Globus pallidus (tissue), 1 donor: ENCODE data around the gene PER2.
"Not testable (repeated sequence)": the region's sequence is repeated elsewhere in the genome, so short reads cannot be mapped to it uniquely, and the experiment has no call there.

Experiments used
- DNase-seq: peaks from one replicate; pipeline ENCODE4 v3.0.0-alpha.2; 2015; ENCODE audit warnings: low spot score

PER2 gene

GRCh38 chr2:238286551-238286950 lies 1.9 kb downstream of the PER2 start:
- no peak for DNase-seq

- DNase-seq, result no peak
Observed at GRCh38 chr2:238286095-238286494, 2.3 kb downstream of the PER2 start.

DNA sequence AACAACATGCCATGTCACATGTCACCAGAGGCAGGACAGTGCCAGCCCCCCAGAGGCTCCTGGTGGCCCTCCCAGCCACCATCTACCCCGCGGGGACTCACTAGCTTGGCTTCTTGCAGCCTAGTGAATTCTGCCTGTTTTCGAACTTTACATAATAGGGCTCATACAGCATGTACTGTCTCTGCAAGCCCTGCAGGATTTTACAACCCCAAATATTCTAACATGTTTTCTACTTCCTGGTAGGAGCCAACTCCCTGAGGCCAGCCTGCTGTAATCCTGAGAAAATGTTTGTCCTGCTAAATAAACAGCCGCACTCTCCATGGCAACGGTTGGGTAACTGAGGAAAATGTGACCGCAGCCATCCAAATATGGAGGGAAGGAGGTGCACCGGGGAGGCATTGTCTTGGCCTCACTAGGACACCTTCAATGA lies 2.7 kb downstream of the PER2 start:
- DNase-seq, result no peak

- DNase-seq, result no peak
Observed at GRCh38 chr2:238284802-238285515, 3.5 kb downstream of the PER2 start.

GRCh38 chr2:238282861-238283738 lies 5.3 kb downstream of the PER2 start:
- DNase-seq, result no peak

DNA sequence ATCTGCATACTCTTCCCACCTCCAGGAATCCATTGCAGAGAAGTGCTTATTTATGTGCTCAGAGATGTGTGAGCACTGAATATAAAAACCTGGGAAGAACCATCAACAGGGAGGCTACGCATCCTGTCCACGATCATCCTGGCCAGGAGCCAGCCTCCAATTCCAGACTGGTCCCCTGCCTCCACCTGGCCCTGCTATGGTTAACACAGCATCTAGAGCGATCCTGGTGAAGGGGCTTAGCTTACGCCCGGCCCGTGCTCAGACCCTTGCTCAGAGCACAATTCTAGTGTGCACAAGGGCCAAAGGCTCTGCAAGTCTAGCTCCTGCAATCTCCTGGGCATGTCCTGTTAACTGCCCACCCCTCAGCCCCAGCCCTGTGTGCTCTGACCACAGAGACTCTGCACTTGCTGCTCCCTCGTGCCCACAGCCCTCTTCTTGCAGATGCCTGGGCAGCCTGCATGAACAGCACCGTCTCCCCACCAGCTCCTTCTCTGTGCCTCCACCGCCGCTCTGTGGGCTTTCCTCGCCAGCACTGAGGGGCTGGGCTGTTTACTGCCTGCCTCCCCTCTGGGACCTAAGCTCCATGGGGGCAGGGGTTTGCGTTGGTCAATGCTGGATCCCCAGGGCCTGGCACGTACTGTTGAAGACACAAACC lies 6.5 kb downstream of the PER2 start:
- DNase-seq, result no peak

GRCh38 chr2:238280083-238280825 lies 8.2 kb downstream of the PER2 start:
- DNase-seq, result no peak

GRCh38 chr2:238279324-238279682 lies 9.1 kb downstream of the PER2 start:
- DNase-seq, result no peak

DNA sequence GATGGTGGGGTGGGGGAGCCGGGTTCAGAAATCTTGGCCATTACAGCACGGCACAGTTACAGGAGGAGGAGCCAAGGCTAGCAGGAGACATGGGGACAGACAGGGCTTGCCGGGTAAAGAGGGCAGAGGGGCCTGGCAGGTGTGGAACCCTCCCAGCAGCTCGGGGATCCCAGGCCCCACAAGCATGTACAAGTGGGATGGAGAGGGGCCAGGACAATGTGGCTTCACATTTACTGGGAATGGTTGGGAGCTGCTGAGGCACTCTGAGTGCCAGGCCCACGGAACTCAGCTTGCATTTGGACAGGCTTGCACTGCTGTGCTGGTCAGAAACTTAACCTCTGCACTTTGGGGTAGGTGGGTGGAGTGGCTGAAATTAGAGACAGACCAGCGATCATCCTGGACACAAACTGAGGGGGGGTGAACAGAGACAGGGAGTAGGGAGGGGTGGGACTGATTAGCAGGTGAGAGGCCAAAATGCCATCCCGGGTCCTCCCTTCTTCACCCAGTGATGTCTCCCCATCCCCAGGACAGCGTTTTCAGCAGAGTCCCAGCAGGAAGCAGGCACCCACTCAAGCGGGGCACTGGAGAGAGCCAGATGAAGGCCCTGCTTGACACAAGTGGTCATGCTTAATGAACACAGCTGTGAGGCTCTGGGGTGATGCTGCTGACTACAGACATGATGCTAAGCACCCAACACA lies 9.6 kb downstream of the PER2 start:
- no peak for DNase-seq

DNA sequence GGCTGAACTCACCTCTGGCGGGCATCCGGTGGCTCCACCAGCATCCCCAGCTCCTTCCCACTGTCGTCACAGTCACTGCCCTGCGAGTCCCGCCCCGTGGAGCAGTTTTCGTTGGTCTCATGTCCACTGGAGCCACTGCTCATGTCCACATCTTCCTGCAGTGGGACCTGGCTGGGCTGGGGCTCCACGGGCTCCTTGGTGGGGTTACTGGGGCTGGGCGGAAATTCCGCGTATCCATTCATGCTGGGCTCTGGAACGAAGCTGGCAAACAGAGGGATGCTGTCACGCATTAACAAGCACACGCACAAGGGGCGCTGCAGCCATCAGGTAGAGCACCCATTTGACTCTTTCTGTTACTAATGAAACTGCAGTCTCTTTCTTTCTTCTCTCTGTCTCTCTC lies 10.7 kb downstream of the PER2 start:
- DNase-seq, result no peak

- no peak for DNase-seq
Observed at GRCh38 chr2:238274152-238274865, 14.1 kb downstream of the PER2 start.

- DNase-seq, result not testable (repeated sequence)
Observed at GRCh38 chr2:238273433-238273832, 15.0 kb downstream of the PER2 start.

- no peak for DNase-seq
Observed at GRCh38 chr2:238272156-238272555, 16.3 kb downstream of the PER2 start.

- DNase-seq, result not testable (repeated sequence)
Observed at GRCh38 chr2:238271686-238272085, 16.7 kb downstream of the PER2 start.

- DNase-seq, result no peak
Observed at GRCh38 chr2:238271061-238271554, 17.3 kb downstream of the PER2 start.

- DNase-seq, result no peak
Observed at GRCh38 chr2:238270606-238271005, 17.8 kb downstream of the PER2 start.

DNA sequence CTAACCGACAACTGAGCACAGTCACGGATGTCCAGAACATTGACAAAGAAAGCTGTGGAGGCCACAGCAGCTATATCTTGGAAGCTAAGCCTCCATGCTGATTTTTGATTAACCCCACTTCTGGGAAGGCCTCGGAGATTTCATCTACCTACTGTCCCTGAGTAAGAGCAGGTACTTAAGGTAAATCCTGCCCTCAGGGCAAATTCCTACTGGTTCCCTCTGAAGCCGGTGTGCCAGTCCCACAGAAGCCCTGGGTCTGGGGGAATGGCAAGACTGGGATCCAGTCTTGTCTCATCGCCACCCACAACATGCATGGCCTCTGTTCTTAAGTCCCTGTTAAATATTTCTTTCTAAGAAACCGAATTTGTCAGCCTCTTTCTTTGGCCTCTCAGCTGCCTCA lies 18.7 kb downstream of the PER2 start:
- no peak for DNase-seq

DNA sequence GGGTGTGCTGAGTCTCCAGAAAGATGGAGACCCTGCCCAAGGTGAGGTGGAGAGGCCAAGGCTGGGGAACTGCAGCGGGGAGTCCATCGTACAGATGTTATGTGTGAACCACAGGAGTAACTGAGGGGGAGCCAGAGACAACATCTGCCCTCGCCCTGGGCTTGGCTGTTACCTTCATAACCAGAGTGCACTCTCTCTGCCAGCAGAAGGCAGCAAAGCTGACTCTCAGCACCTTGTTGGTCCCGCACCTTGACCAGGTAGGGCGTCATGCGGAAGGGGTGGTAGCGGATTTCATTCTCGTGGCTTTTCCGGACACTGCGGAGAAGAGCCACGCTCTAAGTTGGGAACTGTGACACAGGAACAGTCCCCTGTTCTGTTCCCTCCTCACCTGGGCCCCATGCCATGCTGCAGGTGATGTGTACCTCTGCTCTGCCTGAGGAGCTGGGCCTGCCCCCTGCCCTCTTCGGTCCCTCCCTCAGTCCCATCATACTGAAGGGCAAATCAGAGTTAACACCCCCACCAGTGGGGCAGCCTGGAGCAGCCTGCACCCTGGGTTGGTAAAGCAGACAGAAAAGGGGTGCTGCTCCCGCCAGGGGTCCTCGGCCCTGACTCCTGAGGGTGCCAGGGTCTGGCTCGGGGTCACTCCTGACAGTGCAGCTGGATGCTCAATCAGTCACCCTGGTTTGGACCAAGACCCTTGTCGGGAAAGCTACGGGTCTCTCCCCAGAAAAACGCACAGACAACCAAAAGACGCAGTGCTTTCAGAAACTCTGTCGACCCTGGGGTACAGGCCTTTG lies 20.3 kb downstream of the PER2 start:
- no peak for DNase-seq

- DNase-seq, result no peak
Observed at GRCh38 chr2:238267341-238267710, 21.1 kb downstream of the PER2 start.

- no peak for DNase-seq
Observed at GRCh38 chr2:238265605-238266004, 22.8 kb downstream of the PER2 start.
